Measurements from ENCODE around the gene CTTNBP2NL.
"Not testable (repeated sequence)": the region's sequence is repeated elsewhere in the genome, so short reads cannot be mapped to it uniquely, and the experiment has no call there.

CTTNBP2NL gene

DNA sequence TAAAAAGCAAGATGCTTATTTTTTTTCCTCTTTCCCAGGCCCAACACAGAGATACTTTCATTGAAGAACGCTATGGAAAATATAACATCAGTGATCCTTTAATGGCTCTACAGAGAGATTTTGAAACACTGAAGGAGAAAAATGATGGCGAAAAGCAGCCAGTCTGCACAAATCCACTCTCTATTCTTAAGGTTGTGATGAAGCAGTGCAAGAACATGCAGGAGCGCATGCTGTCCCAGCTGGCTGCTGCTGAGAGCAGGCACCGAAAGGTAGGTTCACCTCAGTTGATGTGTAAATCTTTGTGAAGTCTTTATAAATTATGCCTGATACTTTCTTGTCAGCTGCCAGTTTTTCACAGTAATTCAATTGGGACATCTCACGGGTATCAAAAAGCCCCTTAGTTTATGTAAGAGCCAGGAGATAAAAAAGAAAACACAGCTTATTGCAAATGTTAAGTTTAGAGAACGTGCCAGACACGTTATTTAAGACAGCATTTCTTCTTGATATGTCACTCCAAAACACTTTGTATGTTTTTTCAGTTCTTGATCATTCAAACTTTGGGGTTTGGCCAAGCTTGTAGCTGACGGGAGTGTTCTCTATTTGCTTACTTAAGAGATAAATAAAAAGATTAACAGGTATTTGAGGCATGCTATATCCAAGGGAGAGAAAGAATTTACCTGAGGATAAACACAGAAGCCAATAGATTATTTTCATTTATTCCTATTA is 53.1 kb downstream of the CTTNBP2NL start:
- H3K36me3 ChIP-seq (ENCODE audit: control insufficient read depth, insufficient read depth, low read length), result no peaks in the 10 kb centered on the region
- H3K9me3 ChIP-seq (ENCODE audit: control insufficient read depth, low read length), result no peaks in the 10 kb centered on the region
- H3K79me2 ChIP-seq, result peaks cover 2% of the 10 kb centered on the region
- H2AFZ ChIP-seq, result no peak overlapping the region
- H3K4me2 ChIP-seq (ENCODE audit: low read length), result no peak overlapping the region
- TF ChIP-seq, protein P1, sequence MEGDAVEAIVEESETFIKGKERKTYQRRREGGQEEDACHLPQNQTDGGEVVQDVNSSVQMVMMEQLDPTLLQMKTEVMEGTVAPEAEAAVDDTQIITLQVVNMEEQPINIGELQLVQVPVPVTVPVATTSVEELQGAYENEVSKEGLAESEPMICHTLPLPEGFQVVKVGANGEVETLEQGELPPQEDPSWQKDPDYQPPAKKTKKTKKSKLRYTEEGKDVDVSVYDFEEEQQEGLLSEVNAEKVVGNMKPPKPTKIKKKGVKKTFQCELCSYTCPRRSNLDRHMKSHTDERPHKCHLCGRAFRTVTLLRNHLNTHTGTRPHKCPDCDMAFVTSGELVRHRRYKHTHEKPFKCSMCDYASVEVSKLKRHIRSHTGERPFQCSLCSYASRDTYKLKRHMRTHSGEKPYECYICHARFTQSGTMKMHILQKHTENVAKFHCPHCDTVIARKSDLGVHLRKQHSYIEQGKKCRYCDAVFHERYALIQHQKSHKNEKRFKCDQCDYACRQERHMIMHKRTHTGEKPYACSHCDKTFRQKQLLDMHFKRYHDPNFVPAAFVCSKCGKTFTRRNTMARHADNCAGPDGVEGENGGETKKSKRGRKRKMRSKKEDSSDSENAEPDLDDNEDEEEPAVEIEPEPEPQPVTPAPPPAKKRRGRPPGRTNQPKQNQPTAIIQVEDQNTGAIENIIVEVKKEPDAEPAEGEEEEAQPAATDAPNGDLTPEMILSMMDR (IDR thresholded peaks at IDR 0.05), result no peak
- no peak overlapping the region for H3K4me3 ChIP-seq (ENCODE audit: low read depth, low read length)
- no peak overlapping the region for H3K9ac ChIP-seq
- H3K27ac ChIP-seq, result no peak overlapping the region
- no peaks in the 10 kb centered on the region for H3K27me3 ChIP-seq (ENCODE audit: control insufficient read depth, insufficient read depth, low read length)
- no peaks in the 10 kb centered on the region for H3K4me1 ChIP-seq

DNA sequence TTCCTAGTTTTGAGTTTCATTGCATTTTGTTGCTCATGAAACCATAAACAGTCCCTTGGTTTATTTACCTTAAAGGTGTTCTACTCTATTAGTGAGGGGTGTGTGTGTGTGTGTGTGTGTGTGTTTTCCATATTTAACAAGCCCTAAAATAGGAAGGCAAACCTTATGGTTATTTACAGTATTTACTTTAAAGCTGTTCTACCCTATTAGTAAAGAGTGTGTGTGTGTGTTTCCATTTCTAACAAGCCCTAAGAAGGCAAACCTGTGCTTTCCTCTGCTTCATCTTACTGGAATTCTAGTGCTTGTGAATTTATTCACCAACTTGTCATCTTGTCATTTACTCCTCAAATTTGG is 53.6 kb downstream of the CTTNBP2NL start:
- H3K9me3 ChIP-seq (ENCODE audit: control insufficient read depth, low read length), result no peaks in the 10 kb centered on the region
- no peak overlapping the region for H3K9ac ChIP-seq
- H3K4me1 ChIP-seq, result no peaks in the 10 kb centered on the region
- peaks cover 2% of the 10 kb centered on the region for H3K79me2 ChIP-seq
- no peak overlapping the region for H3K27ac ChIP-seq
- no peak overlapping the region for H2AFZ ChIP-seq
- H3K4me3 ChIP-seq (ENCODE audit: low read depth, low read length), result no peak overlapping the region
- no peak overlapping the region for H3K4me2 ChIP-seq (ENCODE audit: low read length)
- TF ChIP-seq, protein P1 (IDR thresholded peaks at IDR 0.05), result no peak
- H3K36me3 ChIP-seq (ENCODE audit: control insufficient read depth, insufficient read depth, low read length), result no peaks in the 10 kb centered on the region
- no peaks in the 10 kb centered on the region for H3K27me3 ChIP-seq (ENCODE audit: control insufficient read depth, insufficient read depth, low read length)

GRCh38 chr1:112450773-112451172 is 54.8 kb downstream of the CTTNBP2NL start:
- H3K9me3 ChIP-seq (ENCODE audit: control insufficient read depth, low read length), result no peaks in the 10 kb centered on the region
- H3K36me3 ChIP-seq (ENCODE audit: control insufficient read depth, insufficient read depth, low read length), result no peaks in the 10 kb centered on the region
- no peaks in the 10 kb centered on the region for H3K4me1 ChIP-seq
- TF ChIP-seq, protein P1 (IDR thresholded peaks at IDR 0.05), result no peak
- H3K79me2 ChIP-seq, result no peaks in the 10 kb centered on the region
- H3K9ac ChIP-seq, result no peak overlapping the region
- no peaks in the 10 kb centered on the region for H3K27me3 ChIP-seq (ENCODE audit: control insufficient read depth, insufficient read depth, low read length)
- H3K4me3 ChIP-seq (ENCODE audit: low read depth, low read length), result no peak overlapping the region
- no peak overlapping the region for H3K4me2 ChIP-seq (ENCODE audit: low read length)
- H2AFZ ChIP-seq, result no peak overlapping the region
- no peak overlapping the region for H3K27ac ChIP-seq

DNA sequence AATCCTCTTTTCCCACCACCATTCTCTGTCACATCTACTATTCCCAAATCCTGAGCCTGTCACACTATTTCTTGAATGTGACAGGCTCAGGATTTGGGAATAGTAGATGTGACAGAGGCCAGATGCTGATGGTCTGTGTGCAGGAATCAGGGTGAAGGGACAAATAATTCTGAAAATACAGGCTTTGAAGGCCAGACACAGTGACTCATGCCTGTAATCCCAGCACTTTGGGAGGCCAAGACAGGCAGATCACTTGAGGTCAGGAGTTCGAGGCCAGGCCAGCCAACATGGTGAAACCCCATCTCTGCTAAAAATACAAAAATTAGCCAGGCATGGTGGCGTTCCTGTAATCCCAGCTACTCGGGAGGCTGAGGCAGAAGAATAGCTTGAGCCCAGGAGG is 55.3 kb downstream of the CTTNBP2NL start:
- H3K4me3 ChIP-seq (ENCODE audit: low read depth, low read length); H3K27me3 ChIP-seq (ENCODE audit: control insufficient read depth, insufficient read depth, low read length); H3K9me3 ChIP-seq (ENCODE audit: control insufficient read depth, low read length); H3K4me2 ChIP-seq (ENCODE audit: low read length); H3K4me1 ChIP-seq; H3K79me2 ChIP-seq; H3K36me3 ChIP-seq (ENCODE audit: control insufficient read depth, insufficient read depth, low read length); H2AFZ ChIP-seq; H3K9ac ChIP-seq; H3K27ac ChIP-seq: not testable (repeated sequence)

GRCh38 chr1:112453876-112454275 is 57.9 kb downstream of the CTTNBP2NL start:
- Histone ChIP-seq H3K4me1 (no peaks in the 10 kb centered on the region), H3K4me3 (ENCODE audit: low read depth, low read length) (no peak overlapping the region), H3K27me3 (ENCODE audit: control insufficient read depth, insufficient read depth, low read length) (no peaks in the 10 kb centered on the region), H3K4me2 (ENCODE audit: low read length) (no peak overlapping the region), H3K9me3 (ENCODE audit: control insufficient read depth, low read length) (no peaks in the 10 kb centered on the region), H2AFZ (no peak overlapping the region), H3K36me3 (ENCODE audit: control insufficient read depth, insufficient read depth, low read length) (no peaks in the 10 kb centered on the region), H3K9ac (no peak overlapping the region), H3K27ac (no peak overlapping the region), H3K79me2 (no peaks in the 10 kb centered on the region)
- TF ChIP-seq, protein P1 (IDR thresholded peaks at IDR 0.05), result no peak

Measured in parathyroid adenoma (tissue), 2 donors.